Pulmonary artery endothelial cell (primary cell): ENCODE results near the gene SAMD4B. TPM values are rescaled to one million over a fixed set of nuclear protein-coding genes. Genes with fewer than 3 reads are reported as not detected.

Experiments used
- DNase-seq: peaks from one replicate; pipeline ENCODE4 v3.0.0-alpha.2; 2011; ENCODE audit warnings: low read depth, low spot score
- total RNA-seq: library from RNA; depleted of rRNA; stranded (reverse); fragments of >200 nt; gene quantifications from 2 replicates; pipeline ENCODE4 v1.2.3, GENCODE V29; 2014

Gene SAMD4B
- total RNA-seq, 1 donor from 2014 or later: 26.4 TPM

- DNase-seq: no peak
Observed at GRCh38 chr19:39423258-39424086, 81.3 kb downstream of the SAMD4B start.

- DNase-seq: no peak
Observed at GRCh38 chr19:39424934-39425333, 82.7 kb downstream of the SAMD4B start.

DNA sequence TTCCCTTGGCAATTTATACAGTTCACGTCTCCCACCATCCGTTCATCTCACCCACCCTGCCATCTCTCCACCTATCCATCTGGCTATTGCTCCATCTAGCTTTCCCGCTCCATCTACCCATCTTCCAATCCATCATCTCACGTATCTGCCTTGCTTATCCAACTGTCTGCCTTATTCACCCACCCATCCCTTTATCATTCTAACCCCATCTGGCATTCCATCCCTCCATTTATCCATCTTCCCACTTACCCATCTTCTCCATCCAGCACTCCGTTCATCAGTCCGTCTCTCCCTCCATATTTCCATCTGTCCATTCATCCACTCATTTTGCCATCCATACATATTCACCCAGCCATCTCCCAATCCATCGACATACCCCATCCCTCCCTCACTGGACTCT, 83.5 kb downstream of the SAMD4B start:
- DNase-seq: no peak

- no peak for DNase-seq
Observed at GRCh38 chr19:39426170-39426569, 83.9 kb downstream of the SAMD4B start.

- DNase-seq: no peak
Observed at GRCh38 chr19:39427707-39428106, 85.5 kb downstream of the SAMD4B start.

GRCh38 chr19:39428283-39429112, 86.3 kb downstream of the SAMD4B start:
- DNase-seq: no peak

- DNase-seq: peak; percentile 100
Observed at GRCh38 chr19:39430675-39431593, 88.7 kb downstream of the SAMD4B start.

GRCh38 chr19:39432677-39433025, 90.4 kb downstream of the SAMD4B start:
- DNase-seq: no peak

DNA sequence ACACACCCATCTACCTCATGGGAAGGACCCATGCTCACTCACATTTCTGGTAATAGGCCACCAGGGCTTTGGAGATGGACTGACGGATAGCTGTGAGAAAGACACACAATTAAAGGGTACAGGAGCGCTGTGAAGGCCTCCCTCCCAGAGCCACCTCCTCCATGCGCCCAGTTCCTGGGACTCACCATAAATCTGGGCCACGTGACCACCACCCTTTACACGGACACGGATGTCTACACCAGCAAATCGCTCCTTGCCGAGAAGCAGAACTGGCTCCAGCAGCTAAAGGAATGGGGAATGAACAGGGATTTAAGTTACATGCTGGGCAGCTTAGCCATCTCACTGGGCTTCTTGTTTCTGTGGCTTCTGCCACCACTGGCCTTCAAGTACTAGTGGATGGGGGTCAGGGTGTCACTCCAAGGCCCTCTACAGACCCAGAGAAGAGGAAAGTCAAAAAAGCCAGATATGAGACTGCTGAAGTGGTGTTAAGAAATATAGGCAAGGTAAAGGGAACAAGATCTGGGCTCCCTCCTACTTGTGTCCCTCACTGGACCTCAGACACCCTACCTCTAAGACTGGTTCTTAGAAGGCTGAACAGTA, 91.4 kb downstream of the SAMD4B start:
- no peak for DNase-seq

DNA sequence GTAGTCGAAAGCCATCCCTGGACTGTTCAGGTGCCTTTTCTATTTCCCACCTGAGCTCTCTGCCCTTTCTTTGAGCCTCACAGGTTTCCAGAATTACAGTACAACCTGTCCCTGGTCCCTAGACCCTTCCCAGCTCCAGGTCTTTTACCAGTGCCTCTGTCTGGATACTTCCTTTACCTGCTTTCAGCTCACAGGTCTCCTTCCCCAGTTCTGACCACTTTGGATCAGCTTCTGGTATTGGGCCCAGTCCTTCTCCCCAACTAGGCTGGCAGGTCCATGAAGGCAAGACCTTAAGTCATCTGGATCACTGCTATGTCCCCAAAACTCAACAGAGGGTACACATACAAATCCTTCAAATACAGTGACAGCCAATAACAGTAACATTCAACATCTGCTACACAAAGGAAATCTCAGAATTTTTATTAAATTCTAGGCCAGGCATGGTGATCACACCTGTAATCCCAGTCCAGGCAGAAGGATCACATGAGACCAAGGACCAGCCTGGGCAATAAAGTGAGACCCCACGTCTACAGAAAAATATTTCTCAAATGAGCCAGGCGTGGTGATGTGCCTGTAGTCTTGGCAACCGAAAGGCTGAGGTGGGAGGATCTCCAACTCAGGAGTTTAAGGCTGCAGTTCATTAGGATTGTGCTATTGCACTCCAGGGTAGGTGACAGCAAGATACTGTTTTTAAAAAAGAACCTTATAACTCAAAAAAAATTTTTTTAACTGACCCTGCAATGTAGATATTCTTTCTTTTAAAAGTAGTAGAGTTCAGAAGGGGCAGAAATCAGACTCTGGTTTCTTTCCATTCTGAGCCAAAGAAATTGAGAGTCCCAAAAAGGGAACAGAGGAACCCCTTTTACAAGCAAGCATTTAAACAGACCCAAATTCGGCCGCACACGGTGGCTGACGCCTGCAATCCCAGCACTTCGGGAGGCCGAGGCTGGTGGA, 92.2 kb downstream of the SAMD4B start:
- DNase-seq: no peak

Other genes starting within 250 kb of the SAMD4B start
- gene PAK4, start 216.6 kb upstream of the SAMD4B start, total RNA-seq: 7.5 and 7.6 TPM in 2 replicates
- gene NCCRP1, start 145.5 kb upstream of the SAMD4B start, total RNA-seq: not detected in 2 replicates
- gene SYCN, start 138.2 kb upstream of the SAMD4B start, total RNA-seq: not detected in 2 replicates
- not detected in 2 replicates for gene IFNL3, start 97.4 kb upstream of the SAMD4B start, total RNA-seq
- not detected in 2 replicates for gene IFNL4, start 93.6 kb upstream of the SAMD4B start, total RNA-seq
- not detected in 2 replicates for gene IFNL2, start 74.0 kb upstream of the SAMD4B start, total RNA-seq
- gene IFNL1, start 46.0 kb upstream of the SAMD4B start, total RNA-seq: not detected in 2 replicates
- gene LRFN1, start 21.6 kb upstream of the SAMD4B start, total RNA-seq: 0.04 and 0.07 TPM in 2 replicates
- 6.9 and 19.4 TPM in 2 replicates for gene GMFG, start 6.4 kb upstream of the SAMD4B start, total RNA-seq
- gene PAF1, start 48.7 kb downstream of the SAMD4B start, total RNA-seq: 42.3 and 55.5 TPM in 2 replicates
- 14.2 and 20.1 TPM in 2 replicates for gene MED29, start 49.0 kb downstream of the SAMD4B start, total RNA-seq
- 0.59 and 1.1 TPM in 2 replicates for gene ZFP36, start 64.4 kb downstream of the SAMD4B start, total RNA-seq
- 10.7 and 13.2 TPM in 2 replicates for gene PLEKHG2, start 70.2 kb downstream of the SAMD4B start, total RNA-seq
- gene RPS16, start 93.5 kb downstream of the SAMD4B start, total RNA-seq: 195 and 372 TPM in 2 replicates
- 52.4 and 60.3 TPM in 2 replicates for gene SUPT5H, start 103.2 kb downstream of the SAMD4B start, total RNA-seq
- gene TIMM50, start 138.4 kb downstream of the SAMD4B start, total RNA-seq: 91.6 and 93.8 TPM in 2 replicates
- 0.25 and 0.53 TPM in 2 replicates for gene DLL3, start 156.5 kb downstream of the SAMD4B start, total RNA-seq
- not detected in 2 replicates for gene SELENOV, start 172.7 kb downstream of the SAMD4B start, total RNA-seq
- 3.1 and 4.7 TPM in 2 replicates for gene EID2B, start 190.4 kb downstream of the SAMD4B start, total RNA-seq
- gene EID2, start 197.7 kb downstream of the SAMD4B start, total RNA-seq: 19.2 and 19.6 TPM in 2 replicates